ENCODE data around the gene CAV1. TPM values are rescaled to one million over a fixed set of nuclear protein-coding genes. Genes with fewer than 3 reads are reported as not detected.

The CAV1 gene
- total and polyA plus RNA-seq, 2 experiments from 2014 or later, result 1,092 to 1,736 TPM

- WGBS, 2 experiments (ENCODE audit: low coverage in 1 of 2, low lambda C conversion rate in 2 of 2, missing lambda C conversion rate in 2 of 2), result 31 to 34% methylated on average over 2 of the region's 2 CpGs
- H3K9me3 ChIP-seq (ENCODE audit: low read depth), result no peaks in the 10 kb centered on the region
- peak overlapping the region; percentile 97 for H3K27ac ChIP-seq
- no peak overlapping the region for H2AFZ ChIP-seq
- peak overlapping the region; percentile 37 for H3K4me2 ChIP-seq (ENCODE audit: unreplicated experiment)
- H3K4me3 ChIP-seq, result no peak overlapping the region
- no peaks in the 10 kb centered on the region for H4K20me1 ChIP-seq (ENCODE audit: insufficient read depth)
- H3K4me1 ChIP-seq (ENCODE audit: insufficient read depth), result peaks cover 95% of the 10 kb centered on the region
- no peak for TF ChIP-seq EZH2phosphoT487 (IDR thresholded peaks at IDR 0.05; ENCODE audit: insufficient read depth, low read depth)
- no peak for TF ChIP-seq EZH2 (IDR thresholded peaks at IDR 0.05; ENCODE audit: insufficient read depth, poor library complexity, severe bottlenecking)
- DNase-seq, result peak; percentile 93
- peaks cover 98% of the 10 kb centered on the region for H3F3A ChIP-seq (ENCODE audit: insufficient read depth)
- peaks cover 90% of the 10 kb centered on the region for H3K79me2 ChIP-seq (ENCODE audit: insufficient read depth)
- H3K27me3 ChIP-seq (replicated peaks; ENCODE audit: insufficient read depth), result no peaks in the 10 kb centered on the region
- in situ Hi-C loops (cut with MboI), result no loop called here
- no peaks in the 10 kb centered on the region for H3K9me2 ChIP-seq (ENCODE audit: insufficient read depth)
- H3K9ac ChIP-seq, result peak overlapping the region; percentile 60
- H3K36me3 ChIP-seq (ENCODE audit: low read depth), result peaks cover 80% of the 10 kb centered on the region
Observed at GRCh38 chr7:116543664-116544063, 18.8 kb downstream of the CAV1 start.

GRCh38 chr7:116544487-116544886, 19.7 kb downstream of the CAV1 start:
- H3K27me3 ChIP-seq (replicated peaks; ENCODE audit: insufficient read depth), result no peaks in the 10 kb centered on the region
- TF ChIP-seq EZH2phosphoT487 (IDR thresholded peaks at IDR 0.05; ENCODE audit: insufficient read depth, low read depth) (no peak), EZH2 (IDR thresholded peaks at IDR 0.05; ENCODE audit: insufficient read depth, poor library complexity, severe bottlenecking) (no peak)
- in situ Hi-C loops (cut with MboI), result no loop called here
- peak overlapping the region; percentile 97 for H3K27ac ChIP-seq
- peaks cover 79% of the 10 kb centered on the region for H3K36me3 ChIP-seq (ENCODE audit: low read depth)
- H2AFZ ChIP-seq, result no peak overlapping the region
- no peaks in the 10 kb centered on the region for H3K9me2 ChIP-seq (ENCODE audit: insufficient read depth)
- DNase-seq, result no peak
- peaks cover 96% of the 10 kb centered on the region for H3F3A ChIP-seq (ENCODE audit: insufficient read depth)
- H3K9me3 ChIP-seq (ENCODE audit: low read depth), result no peaks in the 10 kb centered on the region
- peak overlapping the region; percentile 60 for H3K9ac ChIP-seq
- WGBS, 2 experiments (ENCODE audit: low coverage in 1 of 2, low lambda C conversion rate in 2 of 2, missing lambda C conversion rate in 2 of 2), result 95% methylated on average over 1 of the region's 1 CpG
- H3K4me1 ChIP-seq (ENCODE audit: insufficient read depth), result peaks cover 93% of the 10 kb centered on the region
- no peaks in the 10 kb centered on the region for H4K20me1 ChIP-seq (ENCODE audit: insufficient read depth)
- H3K4me2 ChIP-seq (ENCODE audit: unreplicated experiment), result no peak overlapping the region
- no peak overlapping the region for H3K4me3 ChIP-seq
- peaks cover 90% of the 10 kb centered on the region for H3K79me2 ChIP-seq (ENCODE audit: insufficient read depth)

DNA sequence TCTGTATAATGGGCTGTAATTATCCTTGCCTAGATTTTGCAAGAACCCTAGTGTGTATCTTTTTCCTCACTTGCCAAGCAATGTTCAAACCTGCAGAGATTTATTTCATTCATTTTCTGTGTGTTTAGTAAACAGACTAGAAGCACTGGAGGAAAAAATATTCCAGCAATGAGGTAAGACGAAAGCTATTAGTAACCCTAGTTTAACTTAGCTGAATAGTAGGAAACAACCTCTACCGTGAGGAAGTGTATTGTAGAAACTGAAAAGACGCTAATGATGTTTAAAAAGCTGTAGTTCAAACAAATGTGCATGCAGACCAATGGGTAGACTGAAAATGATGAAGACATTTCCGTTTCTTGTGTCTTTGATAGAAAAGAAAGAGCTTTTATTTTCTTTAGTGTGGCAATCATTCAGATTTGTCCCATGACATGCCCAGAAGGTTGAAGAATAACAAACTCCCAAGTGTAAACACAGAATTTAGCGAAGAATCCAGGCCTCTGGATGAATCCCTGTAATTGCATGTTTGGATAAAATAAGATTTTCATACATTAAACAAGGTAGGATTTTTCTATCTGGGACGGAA, 20.7 kb downstream of the CAV1 start:
- Histone ChIP-seq H3K9me3 (ENCODE audit: low read depth) (no peaks in the 10 kb centered on the region), H3K27ac (peak overlapping the region; percentile 97), H3F3A (ENCODE audit: insufficient read depth) (peaks cover 96% of the 10 kb centered on the region), H3K4me2 (ENCODE audit: unreplicated experiment) (no peak overlapping the region), H3K9me2 (ENCODE audit: insufficient read depth) (no peaks in the 10 kb centered on the region), H3K4me1 (ENCODE audit: insufficient read depth) (peaks cover 92% of the 10 kb centered on the region), H3K9ac (0 out of 2 replicates have a peak overlapping the region, but pooled peaks have one; percentile 60), H3K4me3 (no peak overlapping the region), H4K20me1 (ENCODE audit: insufficient read depth) (no peaks in the 10 kb centered on the region), H3K79me2 (ENCODE audit: insufficient read depth) (peaks cover 90% of the 10 kb centered on the region), H3K27me3 (replicated peaks; ENCODE audit: insufficient read depth) (no peaks in the 10 kb centered on the region), H2AFZ (no peak overlapping the region), H3K36me3 (ENCODE audit: low read depth) (peaks cover 79% of the 10 kb centered on the region)
- in situ Hi-C loops (cut with MboI), result no loop called here
- WGBS, 2 experiments (ENCODE audit: low coverage in 1 of 2, low lambda C conversion rate in 2 of 2, missing lambda C conversion rate in 2 of 2), result 80 to 84% methylated on average over 6 of the region's 6 CpGs
- DNase-seq, result no peak
- TF ChIP-seq EZH2 (IDR thresholded peaks at IDR 0.05; ENCODE audit: insufficient read depth, poor library complexity, severe bottlenecking) (no peak), EZH2phosphoT487 (IDR thresholded peaks at IDR 0.05; ENCODE audit: insufficient read depth, low read depth) (no peak)

GRCh38 chr7:116546054-116546453, 21.2 kb downstream of the CAV1 start:
- no peak overlapping the region for H3K4me2 ChIP-seq (ENCODE audit: unreplicated experiment)
- no peaks in the 10 kb centered on the region for H3K9me2 ChIP-seq (ENCODE audit: insufficient read depth)
- H3K27ac ChIP-seq, result peak overlapping the region; percentile 97
- no peaks in the 10 kb centered on the region for H3K9me3 ChIP-seq (ENCODE audit: low read depth)
- DNase-seq, result no peak
- peaks cover 92% of the 10 kb centered on the region for H3K4me1 ChIP-seq (ENCODE audit: insufficient read depth)
- no peaks in the 10 kb centered on the region for H3K27me3 ChIP-seq (replicated peaks; ENCODE audit: insufficient read depth)
- peaks cover 79% of the 10 kb centered on the region for H3K36me3 ChIP-seq (ENCODE audit: low read depth)
- no peak overlapping the region for H3K4me3 ChIP-seq
- TF ChIP-seq EZH2 (IDR thresholded peaks at IDR 0.05; ENCODE audit: insufficient read depth, poor library complexity, severe bottlenecking) (no peak), EZH2phosphoT487 (IDR thresholded peaks at IDR 0.05; ENCODE audit: insufficient read depth, low read depth) (no peak)
- peaks cover 96% of the 10 kb centered on the region for H3F3A ChIP-seq (ENCODE audit: insufficient read depth)
- H4K20me1 ChIP-seq (ENCODE audit: insufficient read depth), result no peaks in the 10 kb centered on the region
- in situ Hi-C loops (cut with MboI), result no loop called here
- WGBS, 2 experiments (ENCODE audit: low coverage in 1 of 2, low lambda C conversion rate in 2 of 2, missing lambda C conversion rate in 2 of 2), result 67 to 71% methylated on average over 11 of the region's 11 CpGs
- no peak overlapping the region for H2AFZ ChIP-seq
- H3K79me2 ChIP-seq (ENCODE audit: insufficient read depth), result peaks cover 90% of the 10 kb centered on the region
- H3K9ac ChIP-seq, result no peak overlapping the region
